DND-41 (cell line): ENCODE results near the gene GALNT18.

ENCODE experiments used
- EZH2 ChIP-seq: IDR thresholded peaks from 3 replicates; pipeline ENCODE4 v1.6.1; 2012; ENCODE audit warnings: borderline replicate concordance, low read depth, mild to moderate bottlenecking, moderate library complexity, low read length, inconsistent platforms; ENCODE audit not compliant: severe bottlenecking
- TF ChIP-seq, protein P1 (sequence below): IDR thresholded peaks from 2 replicates; pipeline ENCODE4 v1.5.1; 2012; ENCODE audit warnings: borderline replicate concordance, low read length, moderate library complexity, mild to moderate bottlenecking; ENCODE audit not compliant: poor library complexity, severe bottlenecking; ENCODE audit errors: extremely low read depth

DNA sequence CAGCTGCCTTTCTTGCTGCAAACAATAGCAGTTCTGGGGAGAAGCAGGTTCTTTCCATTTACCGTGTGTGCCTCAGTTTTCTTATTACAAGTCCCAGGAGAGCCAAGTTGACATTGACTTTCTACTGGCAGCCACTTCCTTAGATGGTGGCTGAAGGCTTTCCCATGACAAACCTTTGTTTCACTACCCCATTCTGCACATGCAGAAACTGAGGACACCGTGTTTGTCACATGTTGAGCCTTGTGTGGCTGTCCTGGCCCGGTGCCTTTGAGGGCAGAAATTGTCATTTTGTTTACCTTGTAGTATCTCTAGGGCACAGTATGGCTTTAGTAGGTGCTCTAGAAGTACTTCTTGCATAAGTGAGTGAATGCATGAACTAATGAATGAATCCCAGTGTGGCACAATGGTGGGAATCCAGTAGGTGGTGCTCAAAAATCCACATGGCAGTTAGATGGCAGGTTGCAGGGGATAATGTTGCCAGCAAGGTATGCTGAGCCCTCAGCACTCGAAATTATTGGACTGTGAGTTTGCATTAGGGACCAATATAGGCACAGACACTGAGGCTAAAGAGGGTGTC is 370.3 kb downstream of the GALNT18 start:
- TF ChIP-seq, protein P1, sequence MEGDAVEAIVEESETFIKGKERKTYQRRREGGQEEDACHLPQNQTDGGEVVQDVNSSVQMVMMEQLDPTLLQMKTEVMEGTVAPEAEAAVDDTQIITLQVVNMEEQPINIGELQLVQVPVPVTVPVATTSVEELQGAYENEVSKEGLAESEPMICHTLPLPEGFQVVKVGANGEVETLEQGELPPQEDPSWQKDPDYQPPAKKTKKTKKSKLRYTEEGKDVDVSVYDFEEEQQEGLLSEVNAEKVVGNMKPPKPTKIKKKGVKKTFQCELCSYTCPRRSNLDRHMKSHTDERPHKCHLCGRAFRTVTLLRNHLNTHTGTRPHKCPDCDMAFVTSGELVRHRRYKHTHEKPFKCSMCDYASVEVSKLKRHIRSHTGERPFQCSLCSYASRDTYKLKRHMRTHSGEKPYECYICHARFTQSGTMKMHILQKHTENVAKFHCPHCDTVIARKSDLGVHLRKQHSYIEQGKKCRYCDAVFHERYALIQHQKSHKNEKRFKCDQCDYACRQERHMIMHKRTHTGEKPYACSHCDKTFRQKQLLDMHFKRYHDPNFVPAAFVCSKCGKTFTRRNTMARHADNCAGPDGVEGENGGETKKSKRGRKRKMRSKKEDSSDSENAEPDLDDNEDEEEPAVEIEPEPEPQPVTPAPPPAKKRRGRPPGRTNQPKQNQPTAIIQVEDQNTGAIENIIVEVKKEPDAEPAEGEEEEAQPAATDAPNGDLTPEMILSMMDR = no peak
- TF ChIP-seq EZH2 = no peak
